GM15510 (cell line): Measurements from ENCODE around the gene MTMR2.

Experiments
- POLR2A ChIP-seq: IDR thresholded peaks from 3 replicates; pipeline ENCODE4 v1.6.1; 2011; ENCODE audit warnings: borderline replicate concordance; ENCODE audit not compliant: insufficient read length; ENCODE audit errors: extremely low read depth

Gene MTMR2

GRCh38 chr11:95910638-95911368 lies 13.1 kb downstream of the MTMR2 start:
- no peak for TF ChIP-seq POLR2A

DNA sequence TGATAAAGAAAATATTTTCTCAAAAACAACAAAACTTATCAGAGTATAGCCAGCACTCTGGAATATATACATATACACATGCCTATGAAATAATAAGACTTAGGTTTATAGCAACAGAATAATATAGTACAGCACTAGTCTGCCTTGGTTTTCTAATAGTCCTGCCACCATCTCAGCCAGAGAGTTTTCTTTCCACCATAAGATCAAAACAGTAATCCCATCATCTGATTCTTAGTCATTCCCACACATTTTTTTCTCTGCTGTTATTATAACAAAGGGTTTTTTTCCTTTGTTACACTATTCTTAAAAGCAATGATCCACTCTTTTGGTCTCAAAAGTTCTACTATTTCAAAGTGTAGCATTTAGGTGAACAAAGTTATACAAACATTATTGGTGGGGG lies 15.1 kb downstream of the MTMR2 start:
- TF ChIP-seq POLR2A: no peak

- TF ChIP-seq POLR2A: no peak
Observed at GRCh38 chr11:95907476-95907875, 16.4 kb downstream of the MTMR2 start.

DNA sequence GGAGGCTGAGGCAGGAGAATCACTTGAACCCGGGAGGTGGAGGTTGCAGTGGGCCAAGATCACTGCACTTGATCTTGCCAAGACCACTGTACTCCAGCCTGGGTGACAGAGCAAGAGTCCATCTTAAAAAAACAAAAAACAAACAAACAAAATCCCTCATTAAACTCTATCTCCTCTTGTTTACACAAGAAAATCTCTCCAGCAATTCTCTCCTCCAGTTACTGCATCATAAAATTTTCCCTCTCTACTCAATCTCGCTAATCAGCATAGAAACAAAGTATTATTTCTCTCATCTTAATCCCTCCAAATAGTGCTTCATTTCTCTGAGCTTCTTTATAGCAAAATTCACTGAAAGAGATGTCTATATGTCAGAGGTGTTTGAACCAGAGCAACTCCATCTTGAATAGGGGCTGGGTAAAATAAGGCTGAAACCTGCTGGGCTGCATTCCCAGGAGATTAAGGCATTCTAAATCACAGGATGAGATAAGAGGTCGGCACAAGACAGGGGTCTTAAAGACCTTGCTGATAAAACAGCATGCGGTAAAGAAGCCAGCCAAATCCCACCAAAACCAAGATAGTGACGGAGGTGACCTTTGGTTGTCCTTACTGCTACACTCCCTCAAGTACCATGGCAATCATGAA lies 19.8 kb downstream of the MTMR2 start:
- no peak for TF ChIP-seq POLR2A

- TF ChIP-seq POLR2A: no peak
Observed at GRCh38 chr11:95898782-95899181, 25.1 kb downstream of the MTMR2 start.

- TF ChIP-seq POLR2A: no peak
Observed at GRCh38 chr11:95897731-95898130, 26.2 kb downstream of the MTMR2 start.

DNA sequence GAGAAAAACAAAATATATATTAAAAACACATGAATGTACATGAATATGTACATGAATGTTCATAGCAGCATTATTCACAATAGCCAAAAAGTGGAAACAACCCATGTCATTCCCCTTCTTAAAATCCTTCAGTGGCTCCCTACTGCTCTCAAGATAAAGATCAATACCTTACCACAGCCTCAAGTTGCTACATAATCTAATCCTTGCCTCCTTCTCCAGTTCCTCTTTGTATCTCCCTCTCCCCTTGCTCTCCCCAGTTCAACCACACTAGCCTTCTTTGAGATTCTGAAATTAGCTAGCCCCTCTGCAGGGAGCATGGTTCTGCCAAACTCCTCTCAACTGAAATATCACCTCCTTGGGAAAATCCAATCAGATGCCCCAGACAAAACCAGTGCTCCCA lies 28.1 kb downstream of the MTMR2 start:
- no peak for TF ChIP-seq POLR2A

DNA sequence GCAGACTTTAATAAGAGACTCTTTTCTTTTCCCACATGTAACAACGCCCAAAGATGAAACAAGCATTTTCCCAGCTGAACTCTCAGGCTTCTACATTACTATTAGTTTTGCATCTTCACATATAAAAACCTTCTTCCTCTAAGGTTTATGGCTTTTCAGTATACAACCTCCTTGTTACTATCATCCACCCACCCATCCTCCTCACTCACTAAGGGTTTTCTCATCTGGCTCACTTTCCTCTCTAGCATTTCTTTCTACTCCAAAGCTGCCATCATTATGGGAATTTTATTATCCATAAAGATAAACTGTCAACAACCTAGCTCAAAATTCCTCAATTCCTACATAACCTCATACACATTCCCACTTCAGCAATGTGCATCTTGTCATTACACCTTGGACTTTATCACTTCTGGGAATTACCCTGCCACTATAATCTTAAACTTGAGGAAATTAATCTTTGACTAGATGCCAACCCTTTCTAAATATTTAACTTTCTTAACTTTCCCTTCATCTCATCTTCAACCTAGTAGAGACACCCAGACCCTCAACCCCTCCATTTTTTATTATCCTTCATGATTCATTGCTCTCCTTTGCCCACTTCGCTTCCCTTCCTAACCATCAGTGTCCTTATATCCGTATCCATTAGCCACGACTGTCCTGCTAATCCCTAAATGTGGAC lies 30.9 kb downstream of the MTMR2 start:
- no peak for TF ChIP-seq POLR2A

GRCh38 chr11:95892492-95892891 lies 31.4 kb downstream of the MTMR2 start:
- TF ChIP-seq POLR2A: no peak

DNA sequence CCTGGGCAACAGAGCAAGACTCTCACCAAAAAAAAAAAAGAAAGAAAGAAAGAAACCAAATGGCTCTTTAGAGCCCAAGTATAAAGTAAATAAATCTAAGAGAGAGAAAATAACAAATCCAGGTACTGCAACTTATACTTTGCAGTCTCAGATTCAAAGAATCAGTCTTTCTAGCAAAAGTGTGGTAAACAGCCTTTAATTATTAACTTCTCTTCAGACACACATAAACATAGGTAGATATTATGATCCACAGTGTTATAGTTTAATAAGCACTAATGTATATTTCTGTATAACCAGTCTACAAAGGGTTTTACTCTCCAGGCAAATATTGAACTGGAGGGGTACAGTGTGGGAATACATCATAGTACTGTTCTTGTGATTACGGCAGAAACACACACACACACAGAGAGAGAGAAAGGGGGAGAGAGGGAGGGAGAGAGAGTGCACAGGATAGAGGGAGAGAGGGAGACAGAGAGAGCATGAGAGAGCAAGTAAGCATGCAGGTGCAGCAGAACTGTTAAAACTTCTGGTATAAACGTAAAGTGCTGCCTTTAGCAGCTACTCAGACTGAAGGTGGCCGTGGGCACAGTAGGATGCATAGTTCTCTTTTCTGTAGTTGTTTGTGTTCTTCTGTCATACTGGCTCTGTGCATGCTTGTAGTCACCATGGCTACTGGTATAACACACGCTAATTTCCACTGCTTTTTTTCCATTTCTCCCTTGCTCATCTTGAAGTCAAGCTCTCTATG lies 32.3 kb downstream of the MTMR2 start:
- TF ChIP-seq POLR2A: no peak

- no peak for TF ChIP-seq POLR2A
Observed at GRCh38 chr11:95888852-95889251, 35.1 kb downstream of the MTMR2 start.

DNA sequence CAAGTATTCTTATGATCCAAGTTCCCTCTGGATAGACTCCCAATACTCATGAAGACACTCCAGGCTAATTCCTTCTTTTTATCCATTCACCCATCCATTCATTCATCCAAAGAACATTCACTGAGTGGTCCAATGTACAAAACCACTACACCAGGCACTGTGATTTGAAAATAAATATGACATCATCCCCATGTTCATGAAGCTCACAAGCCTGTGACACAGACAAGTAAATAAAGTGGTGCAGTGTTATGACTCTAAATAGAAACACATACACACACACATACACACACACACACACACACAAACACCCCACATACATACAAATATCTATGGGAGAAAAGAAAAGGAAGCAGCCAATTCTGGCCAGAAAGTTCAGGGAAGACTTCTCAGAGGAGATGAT lies 35.5 kb downstream of the MTMR2 start:
- TF ChIP-seq POLR2A: no peak

DNA sequence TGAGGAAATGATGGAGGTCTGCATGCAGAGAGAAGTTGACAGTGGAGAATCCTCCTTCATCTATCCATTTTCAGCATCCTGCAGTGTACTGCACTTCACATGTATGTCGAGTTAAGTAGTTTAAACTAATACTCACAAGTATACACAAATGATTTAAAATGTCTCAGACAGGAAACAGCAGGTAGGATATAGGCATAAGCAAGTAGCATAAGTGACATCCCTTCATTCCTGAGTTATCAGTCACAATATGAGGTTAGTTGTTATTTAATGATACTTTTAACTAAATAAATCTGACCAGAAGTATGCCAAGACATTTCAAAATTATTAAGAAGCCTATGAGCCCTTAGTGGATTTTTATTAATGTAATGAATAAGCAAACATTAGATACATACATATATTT lies 37.4 kb downstream of the MTMR2 start:
- TF ChIP-seq POLR2A: no peak

- no peak for TF ChIP-seq POLR2A
Observed at GRCh38 chr11:95884802-95885201, 39.1 kb downstream of the MTMR2 start.

DNA sequence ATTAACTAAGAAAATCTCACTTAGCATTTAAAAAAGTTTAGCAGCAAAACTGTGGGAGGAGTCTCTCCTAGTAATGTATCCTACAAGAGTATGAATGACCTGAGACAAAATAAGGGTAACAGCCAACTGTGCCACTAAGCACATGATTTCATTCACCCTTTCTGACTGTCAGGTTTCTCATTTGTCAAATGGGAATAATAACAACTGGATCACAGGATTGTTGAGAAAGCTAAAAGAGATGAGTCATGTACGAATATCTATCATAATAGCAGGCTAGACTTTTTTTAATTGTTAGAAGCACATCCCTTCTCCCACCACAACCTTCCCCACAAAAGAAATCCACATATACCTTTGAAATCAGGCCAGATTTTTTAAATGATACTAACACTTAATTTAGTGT lies 39.5 kb downstream of the MTMR2 start:
- TF ChIP-seq POLR2A: no peak
